GM15510 (cell line): ENCODE results near the gene STRIP1.

Source experiments
- POLR2A ChIP-seq: IDR thresholded peaks from 3 replicates; pipeline ENCODE4 v1.6.1; 2011; ENCODE audit warnings: borderline replicate concordance; ENCODE audit not compliant: insufficient read length; ENCODE audit errors: extremely low read depth

The STRIP1 gene

GRCh38 chr1:110005971-110006370 lies 28.5 kb upstream of the STRIP1 start:
- no peak for TF ChIP-seq POLR2A

- TF ChIP-seq POLR2A = no peak
Observed at GRCh38 chr1:110006516-110006915, 27.9 kb upstream of the STRIP1 start.

GRCh38 chr1:110007046-110007830 lies 27.2 kb upstream of the STRIP1 start:
- no peak for TF ChIP-seq POLR2A

- no peak for TF ChIP-seq POLR2A
Observed at GRCh38 chr1:110008971-110009565, 25.4 kb upstream of the STRIP1 start.

- no peak for TF ChIP-seq POLR2A
Observed at GRCh38 chr1:110011527-110012041, 22.8 kb upstream of the STRIP1 start.

- no peak for TF ChIP-seq POLR2A
Observed at GRCh38 chr1:110012100-110012780, 22.2 kb upstream of the STRIP1 start.

- TF ChIP-seq POLR2A = no peak
Observed at GRCh38 chr1:110017792-110018191, 16.6 kb upstream of the STRIP1 start.

GRCh38 chr1:110018396-110018795 lies 16.0 kb upstream of the STRIP1 start:
- no peak for TF ChIP-seq POLR2A

- no peak for TF ChIP-seq POLR2A
Observed at GRCh38 chr1:110019770-110020169, 14.7 kb upstream of the STRIP1 start.

- no peak for TF ChIP-seq POLR2A
Observed at GRCh38 chr1:110021285-110021684, 13.1 kb upstream of the STRIP1 start.

- no peak for TF ChIP-seq POLR2A
Observed at GRCh38 chr1:110024613-110025012, 9.8 kb upstream of the STRIP1 start.

- no peak for TF ChIP-seq POLR2A
Observed at GRCh38 chr1:110032327-110032726, 2.1 kb upstream of the STRIP1 start.

GRCh38 chr1:110033421-110033820 lies 1.0 kb upstream of the STRIP1 start:
- TF ChIP-seq POLR2A = no peak

- no peak for TF ChIP-seq POLR2A
Observed at GRCh38 chr1:110034040-110034450, 379 bp upstream of the STRIP1 start.

- no peak for TF ChIP-seq POLR2A
Observed at GRCh38 chr1:110035236-110035752, 870 bp downstream of the STRIP1 start.
